ENCODE measurements around the gene CNFN. TPM values are rescaled to one million over a fixed set of nuclear protein-coding genes. Genes with fewer than 3 reads are reported as not detected.

Gene CNFN
- total RNA-seq, 1 donor from 2014 or later, result 2.9 TPM

DNA sequence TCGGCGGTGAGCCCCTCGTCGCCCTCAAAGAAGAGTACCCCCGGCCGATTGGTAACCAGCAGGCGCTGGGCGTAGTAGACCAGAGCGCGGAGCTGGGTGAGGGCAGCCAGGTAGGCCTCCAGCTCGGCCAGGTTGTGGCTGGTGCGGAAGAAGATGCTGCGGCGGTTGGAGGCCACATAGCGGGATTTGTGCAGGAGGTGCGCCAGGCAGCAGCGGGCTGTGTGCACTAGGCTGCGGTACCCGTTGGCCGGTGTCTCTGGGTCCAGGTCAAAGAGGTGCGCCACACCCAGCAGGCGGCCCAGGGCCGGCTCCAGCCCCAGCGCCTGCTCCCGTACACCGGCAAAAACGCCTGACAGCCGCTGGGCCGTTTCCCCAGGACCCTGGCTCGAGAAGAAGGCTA lies 20.3 kb upstream of the CNFN start:
- no peaks in the 10 kb centered on the region for H3K9me3 Mint-ChIP-seq (ENCODE audit: low read depth)
- no peak for DNase-seq (ENCODE audit: low spot score, unreplicated experiment)
- H3K4me3 Mint-ChIP-seq (ENCODE audit: low read depth), result no peak overlapping the region
- H3K36me3 Mint-ChIP-seq (ENCODE audit: insufficient read depth), result peaks cover 4% of the 10 kb centered on the region
- peaks cover 3% of the 10 kb centered on the region for H3K27me3 Mint-ChIP-seq
- peaks cover 17% of the 10 kb centered on the region for H3K4me1 Mint-ChIP-seq (ENCODE audit: low read depth)
- TF ChIP-seq, protein P1, sequence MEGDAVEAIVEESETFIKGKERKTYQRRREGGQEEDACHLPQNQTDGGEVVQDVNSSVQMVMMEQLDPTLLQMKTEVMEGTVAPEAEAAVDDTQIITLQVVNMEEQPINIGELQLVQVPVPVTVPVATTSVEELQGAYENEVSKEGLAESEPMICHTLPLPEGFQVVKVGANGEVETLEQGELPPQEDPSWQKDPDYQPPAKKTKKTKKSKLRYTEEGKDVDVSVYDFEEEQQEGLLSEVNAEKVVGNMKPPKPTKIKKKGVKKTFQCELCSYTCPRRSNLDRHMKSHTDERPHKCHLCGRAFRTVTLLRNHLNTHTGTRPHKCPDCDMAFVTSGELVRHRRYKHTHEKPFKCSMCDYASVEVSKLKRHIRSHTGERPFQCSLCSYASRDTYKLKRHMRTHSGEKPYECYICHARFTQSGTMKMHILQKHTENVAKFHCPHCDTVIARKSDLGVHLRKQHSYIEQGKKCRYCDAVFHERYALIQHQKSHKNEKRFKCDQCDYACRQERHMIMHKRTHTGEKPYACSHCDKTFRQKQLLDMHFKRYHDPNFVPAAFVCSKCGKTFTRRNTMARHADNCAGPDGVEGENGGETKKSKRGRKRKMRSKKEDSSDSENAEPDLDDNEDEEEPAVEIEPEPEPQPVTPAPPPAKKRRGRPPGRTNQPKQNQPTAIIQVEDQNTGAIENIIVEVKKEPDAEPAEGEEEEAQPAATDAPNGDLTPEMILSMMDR (IDR thresholded peaks at IDR 0.05; ENCODE audit: unreplicated experiment), result no peak
- no peak overlapping the region for H3K27ac Mint-ChIP-seq

DNA sequence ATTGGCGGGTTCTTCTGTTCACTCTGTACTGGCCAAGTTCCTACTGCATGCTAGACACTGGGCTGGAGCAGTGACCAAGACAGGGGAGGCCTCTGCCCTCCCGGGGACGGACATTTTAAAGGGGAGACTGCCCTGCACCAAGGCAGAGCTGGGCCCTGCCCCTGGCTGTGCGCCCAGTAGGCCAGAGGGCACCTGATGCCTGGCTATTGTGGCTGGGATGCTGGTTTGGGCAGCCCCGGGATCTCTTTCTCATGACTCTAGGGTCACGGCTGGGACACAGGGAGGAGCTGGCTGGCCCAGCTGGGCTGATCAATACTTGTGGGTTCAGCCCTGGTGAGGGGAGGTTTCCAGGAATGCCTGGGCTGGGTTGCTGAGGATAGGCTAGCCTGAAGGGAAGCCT lies 19.4 kb upstream of the CNFN start:
- no peak overlapping the region for H3K4me3 Mint-ChIP-seq (ENCODE audit: low read depth)
- H3K9me3 Mint-ChIP-seq (ENCODE audit: low read depth), result no peaks in the 10 kb centered on the region
- peaks cover 1% of the 10 kb centered on the region for H3K36me3 Mint-ChIP-seq (ENCODE audit: insufficient read depth)
- TF ChIP-seq, protein P1 (IDR thresholded peaks at IDR 0.05; ENCODE audit: unreplicated experiment), result no peak
- peaks cover 17% of the 10 kb centered on the region for H3K4me1 Mint-ChIP-seq (ENCODE audit: low read depth)
- peak overlapping the region; percentile 74 for H3K27ac Mint-ChIP-seq
- peak; percentile 51 for DNase-seq (ENCODE audit: low spot score, unreplicated experiment)
- peaks cover 3% of the 10 kb centered on the region for H3K27me3 Mint-ChIP-seq

DNA sequence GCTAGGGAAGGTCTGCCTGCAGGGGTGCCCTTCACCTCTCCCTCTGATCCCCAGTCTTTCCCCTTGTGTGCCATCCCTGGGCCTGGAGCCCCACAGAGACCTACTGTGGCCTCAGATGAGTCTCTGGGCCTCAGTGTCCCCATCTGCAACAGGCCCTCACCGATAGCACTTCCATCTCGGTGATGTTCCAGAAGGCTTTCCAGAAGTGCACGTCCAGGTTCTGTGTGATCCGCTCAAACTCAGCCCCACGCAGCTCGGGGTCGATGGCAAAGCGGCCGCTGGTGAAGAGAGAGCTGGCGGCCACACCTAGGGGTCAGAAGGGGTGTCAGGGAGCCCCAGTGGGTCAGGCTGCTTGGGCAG lies 17.7 kb upstream of the CNFN start:
- Mint-ChIP-seq H3K27ac (no peak overlapping the region), H3K36me3 (ENCODE audit: insufficient read depth) (peaks cover 2% of the 10 kb centered on the region), H3K27me3 (no peaks in the 10 kb centered on the region), H3K4me3 (ENCODE audit: low read depth) (no peak overlapping the region), H3K4me1 (ENCODE audit: low read depth) (peaks cover 19% of the 10 kb centered on the region), H3K9me3 (ENCODE audit: low read depth) (no peaks in the 10 kb centered on the region)
- no peak for DNase-seq (ENCODE audit: low spot score, unreplicated experiment)
- TF ChIP-seq, protein P1 (IDR thresholded peaks at IDR 0.05; ENCODE audit: unreplicated experiment), result no peak

DNA sequence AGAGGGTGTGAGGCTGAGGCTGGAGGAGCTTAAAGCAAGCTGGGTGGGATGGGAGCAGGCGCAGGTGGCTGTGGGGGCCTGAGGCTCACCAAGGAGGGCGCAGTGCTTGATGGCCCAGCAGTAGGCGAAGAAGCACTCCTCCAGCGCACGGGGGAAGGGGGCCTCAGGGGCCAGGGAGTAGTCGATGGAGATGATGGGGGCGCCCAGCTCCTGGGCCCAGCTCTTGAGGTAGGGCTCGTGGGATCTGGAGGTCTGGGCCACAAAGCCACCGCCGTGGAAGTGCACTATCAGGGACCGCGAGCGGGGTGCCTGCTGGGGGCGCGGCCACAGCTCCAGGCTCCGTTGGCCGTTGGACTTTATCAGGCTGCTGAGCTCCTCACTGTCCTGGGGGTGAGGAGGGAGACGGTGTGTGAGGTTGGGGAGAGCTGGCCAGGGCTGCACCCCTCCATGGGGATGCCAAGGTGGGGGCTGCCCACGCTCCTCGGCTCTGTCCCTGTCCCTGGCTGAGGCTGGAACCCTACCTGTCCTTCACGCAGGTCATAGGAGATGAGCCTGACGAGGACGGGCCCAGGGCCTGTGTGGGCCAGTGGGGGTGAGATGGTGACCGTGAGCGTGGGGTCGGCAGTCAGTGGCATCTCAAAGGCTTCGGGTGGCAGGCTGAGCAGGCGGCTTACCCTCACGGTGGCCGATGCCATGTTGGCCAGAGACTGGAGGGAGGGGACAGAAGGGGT lies 17.2 kb upstream of the CNFN start:
- H3K27ac Mint-ChIP-seq, result no peak overlapping the region
- no peaks in the 10 kb centered on the region for H3K27me3 Mint-ChIP-seq
- TF ChIP-seq, protein P1 (IDR thresholded peaks at IDR 0.05; ENCODE audit: unreplicated experiment), result no peak
- H3K4me3 Mint-ChIP-seq (ENCODE audit: low read depth), result no peak overlapping the region
- no peaks in the 10 kb centered on the region for H3K9me3 Mint-ChIP-seq (ENCODE audit: low read depth)
- H3K4me1 Mint-ChIP-seq (ENCODE audit: low read depth), result peaks cover 22% of the 10 kb centered on the region
- DNase-seq (ENCODE audit: low spot score, unreplicated experiment), result no peak
- H3K36me3 Mint-ChIP-seq (ENCODE audit: insufficient read depth), result peaks cover 2% of the 10 kb centered on the region

DNA sequence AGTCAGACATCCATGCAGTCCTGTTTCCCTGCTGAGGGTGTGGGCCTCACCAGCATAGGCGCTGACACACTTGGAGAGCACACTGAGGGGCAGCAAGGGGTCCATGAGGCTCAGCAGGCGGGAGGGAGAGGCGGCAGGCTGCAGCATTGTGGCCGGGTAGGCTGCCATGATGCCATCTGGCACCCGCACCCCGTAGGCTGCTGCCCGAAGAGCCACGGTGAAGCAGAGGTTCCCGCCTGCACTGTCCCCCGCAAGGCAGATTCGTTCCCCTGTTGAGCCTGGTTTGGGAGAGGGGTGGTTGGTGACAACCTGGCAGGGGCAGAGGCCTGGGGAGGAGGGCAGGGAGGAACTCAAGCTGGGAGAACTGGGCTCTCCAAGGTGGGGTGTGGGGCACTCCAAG lies 16.0 kb upstream of the CNFN start:
- H3K27me3 Mint-ChIP-seq, result no peaks in the 10 kb centered on the region
- no peak overlapping the region for H3K4me3 Mint-ChIP-seq (ENCODE audit: low read depth)
- H3K4me1 Mint-ChIP-seq (ENCODE audit: low read depth), result peaks cover 25% of the 10 kb centered on the region
- TF ChIP-seq, protein P1 (IDR thresholded peaks at IDR 0.05; ENCODE audit: unreplicated experiment), result no peak
- no peak overlapping the region for H3K27ac Mint-ChIP-seq
- H3K36me3 Mint-ChIP-seq (ENCODE audit: insufficient read depth), result peaks cover 2% of the 10 kb centered on the region
- DNase-seq (ENCODE audit: low spot score, unreplicated experiment), result no peak
- H3K9me3 Mint-ChIP-seq (ENCODE audit: low read depth), result no peaks in the 10 kb centered on the region
